Calu3 (cell line): ENCODE data around the gene INVS. TPM values are rescaled to one million over a fixed set of nuclear protein-coding genes. Genes with fewer than 3 reads are reported as not detected.
A peak's percentile ranks its signal among the peaks of the same experiment; 100 is the strongest.

Experiments
- BruUV-seq: library from RNA; stranded (reverse); fragments of 400-500 nt; replicated peaks from 2 replicates; lab custom pipeline; 2021; lab: Mats Ljungman, UMichigan
- CTCF ChIA-PET: fragments of 300-600 bp; sonication (Branson Sonifier 250); formaldehyde crosslinking; loops from one replicate; lab custom pipeline; 2022; ENCODE audit warnings: antibody characterized with exemption; lab: Charles Lee
- DNase-seq: peaks from one replicate; pipeline ENCODE4 v3.0.0; 2022
- H3K27ac Mint-ChIP-seq: one replicate; pipeline ENCODE4 v1.8.0; 2022; ENCODE audit warnings: mixed read lengths; ENCODE audit not compliant: unreplicated experiment
- H3K27me3 Mint-ChIP-seq: one replicate; pipeline ENCODE4 v1.8.0; 2022; ENCODE audit warnings: mixed read lengths; ENCODE audit not compliant: unreplicated experiment
- H3K36me3 Mint-ChIP-seq: one replicate; pipeline ENCODE4 v1.8.0; 2022; ENCODE audit warnings: mild to moderate bottlenecking, moderate library complexity, mixed read lengths; ENCODE audit not compliant: insufficient read depth, unreplicated experiment
- H3K4me1 Mint-ChIP-seq: one replicate; pipeline ENCODE4 v1.8.0; 2022; ENCODE audit warnings: mild to moderate bottlenecking, low read depth, mixed read lengths; ENCODE audit not compliant: unreplicated experiment
- H3K4me3 Mint-ChIP-seq: one replicate; pipeline ENCODE4 v1.8.0; 2022; ENCODE audit warnings: mild to moderate bottlenecking, low read depth, moderate library complexity, mixed read lengths; ENCODE audit not compliant: unreplicated experiment
- H3K9me3 Mint-ChIP-seq: one replicate; pipeline ENCODE4 v1.8.0; 2022; ENCODE audit warnings: low read depth, mixed read lengths; ENCODE audit not compliant: unreplicated experiment
- intact Hi-C: fragments of 100-400 bp; cut with micrococcal nuclease; formaldehyde crosslinking; loops from one replicate; pipeline ENCODE4 v1.10.0; 2022; ENCODE audit not compliant: unreplicated experiment
- total RNA-seq: library from RNA; stranded (reverse); gene quantifications from 2 replicates; pipeline ENCODE4 v1.2.3, GENCODE V29; 2022
- TF ChIP-seq, protein P1 (sequence below): fragments of 200-600 bp; IDR thresholded peaks from one replicate; pipeline ENCODE4 v1.8.0; 2022; ENCODE audit warnings: antibody characterized with exemption; ENCODE audit not compliant: unreplicated experiment

INVS gene
- total RNA-seq, 1 experiment from 2014 or later: 12.4 TPM

DNA sequence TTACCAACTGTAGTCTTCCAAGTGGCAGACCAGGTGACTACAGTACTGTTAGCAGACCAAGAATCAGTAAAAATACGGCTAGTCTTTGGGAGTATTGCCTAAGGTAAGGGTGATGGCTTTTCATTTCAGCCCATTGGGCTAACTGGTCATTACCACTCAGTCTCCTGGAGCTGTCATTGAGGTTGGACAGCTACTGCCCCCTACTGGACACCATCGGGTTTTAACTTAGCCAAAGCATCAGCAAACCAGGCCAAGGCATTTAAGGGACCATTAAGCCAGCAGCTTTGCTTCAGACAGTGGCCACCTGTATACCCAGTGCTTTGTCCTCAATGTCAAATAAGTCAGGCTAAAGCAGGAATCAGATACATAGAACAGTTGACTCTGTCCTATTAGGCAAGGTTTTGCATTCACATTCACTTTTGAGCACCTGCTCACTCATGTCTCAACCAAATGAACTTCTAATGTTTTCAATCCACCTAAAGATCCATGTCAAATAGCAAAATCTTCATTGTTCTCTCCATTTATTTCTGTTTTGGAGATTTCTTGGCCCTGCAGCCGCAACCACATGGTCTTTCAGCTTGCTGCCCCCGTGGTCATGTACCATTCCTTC is 117.2 kb downstream of the INVS start:
- intact Hi-C loops: no loop called here
- TF ChIP-seq, protein P1, sequence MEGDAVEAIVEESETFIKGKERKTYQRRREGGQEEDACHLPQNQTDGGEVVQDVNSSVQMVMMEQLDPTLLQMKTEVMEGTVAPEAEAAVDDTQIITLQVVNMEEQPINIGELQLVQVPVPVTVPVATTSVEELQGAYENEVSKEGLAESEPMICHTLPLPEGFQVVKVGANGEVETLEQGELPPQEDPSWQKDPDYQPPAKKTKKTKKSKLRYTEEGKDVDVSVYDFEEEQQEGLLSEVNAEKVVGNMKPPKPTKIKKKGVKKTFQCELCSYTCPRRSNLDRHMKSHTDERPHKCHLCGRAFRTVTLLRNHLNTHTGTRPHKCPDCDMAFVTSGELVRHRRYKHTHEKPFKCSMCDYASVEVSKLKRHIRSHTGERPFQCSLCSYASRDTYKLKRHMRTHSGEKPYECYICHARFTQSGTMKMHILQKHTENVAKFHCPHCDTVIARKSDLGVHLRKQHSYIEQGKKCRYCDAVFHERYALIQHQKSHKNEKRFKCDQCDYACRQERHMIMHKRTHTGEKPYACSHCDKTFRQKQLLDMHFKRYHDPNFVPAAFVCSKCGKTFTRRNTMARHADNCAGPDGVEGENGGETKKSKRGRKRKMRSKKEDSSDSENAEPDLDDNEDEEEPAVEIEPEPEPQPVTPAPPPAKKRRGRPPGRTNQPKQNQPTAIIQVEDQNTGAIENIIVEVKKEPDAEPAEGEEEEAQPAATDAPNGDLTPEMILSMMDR: no peak

DNA sequence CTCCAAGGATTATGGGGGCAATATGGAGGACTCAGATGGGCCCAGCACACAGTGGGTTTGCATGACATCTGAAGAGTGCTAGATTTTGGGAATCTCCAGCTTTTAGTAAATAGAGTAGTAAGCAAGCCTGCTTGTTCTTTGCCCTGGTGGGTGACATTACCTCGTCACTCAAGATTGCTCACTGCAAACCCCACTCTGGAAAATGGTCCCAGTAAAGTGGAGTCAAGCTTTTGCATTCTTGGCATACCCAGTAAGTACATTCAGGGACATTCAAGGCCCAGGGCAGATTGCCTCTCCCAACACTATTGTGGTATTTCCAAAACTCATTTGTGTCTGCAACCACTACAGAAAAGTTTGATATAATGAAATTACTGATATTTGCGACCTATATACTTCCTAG is 118.5 kb downstream of the INVS start:
- CTCF ChIA-PET: no interaction called here
- no peak overlapping the region for H3K4me3 Mint-ChIP-seq
- no peaks in the 10 kb centered on the region for H3K27me3 Mint-ChIP-seq
- no peak overlapping the region for H3K27ac Mint-ChIP-seq
- TF ChIP-seq, protein P1: no peak
- H3K4me1 Mint-ChIP-seq: no peaks in the 10 kb centered on the region
- intact Hi-C loops: no loop called here
- BruUV-seq: no TSS peak
- H3K9me3 Mint-ChIP-seq: no peaks in the 10 kb centered on the region
- H3K36me3 Mint-ChIP-seq: no peaks in the 10 kb centered on the region
- DNase-seq: no peak

More for the DNA sequence above, 117.2 kb downstream of the INVS start:
- DNase-seq: peak; percentile 42
- no peaks in the 10 kb centered on the region for H3K4me1 Mint-ChIP-seq
- no peak overlapping the region for H3K27ac Mint-ChIP-seq
- H3K4me3 Mint-ChIP-seq: no peak overlapping the region
- H3K27me3 Mint-ChIP-seq: no peaks in the 10 kb centered on the region
- CTCF ChIA-PET: no interaction called here
- H3K36me3 Mint-ChIP-seq: no peaks in the 10 kb centered on the region
- no peaks in the 10 kb centered on the region for H3K9me3 Mint-ChIP-seq
- BruUV-seq: no TSS peak

DNA sequence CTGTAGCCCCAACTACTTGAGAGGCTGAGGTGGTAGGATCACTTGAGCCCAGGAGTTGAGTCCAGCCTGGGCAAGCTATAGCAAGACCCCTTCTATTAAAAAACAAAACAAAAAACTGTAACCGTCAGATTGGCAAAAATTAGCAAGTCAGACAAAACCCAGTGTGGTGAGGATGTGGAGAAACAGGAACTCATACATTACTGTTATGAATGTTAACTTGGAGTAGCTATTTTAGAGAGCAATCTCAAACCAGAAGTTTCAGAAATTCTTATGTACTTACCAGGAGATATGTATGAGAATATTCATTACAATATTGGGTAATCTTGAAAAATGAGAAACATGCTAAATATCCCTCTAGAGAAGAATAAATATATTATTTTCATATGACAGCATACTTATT is 120.3 kb downstream of the INVS start:
- DNase-seq: no peak
- H3K27me3 Mint-ChIP-seq: no peaks in the 10 kb centered on the region
- intact Hi-C loops: no loop called here
- BruUV-seq: no TSS peak
- CTCF ChIA-PET: no interaction called here
- H3K4me1 Mint-ChIP-seq: no peaks in the 10 kb centered on the region
- H3K36me3 Mint-ChIP-seq: no peaks in the 10 kb centered on the region
- no peak overlapping the region for H3K27ac Mint-ChIP-seq
- TF ChIP-seq, protein P1: no peak
- no peaks in the 10 kb centered on the region for H3K9me3 Mint-ChIP-seq
- H3K4me3 Mint-ChIP-seq: no peak overlapping the region

DNA sequence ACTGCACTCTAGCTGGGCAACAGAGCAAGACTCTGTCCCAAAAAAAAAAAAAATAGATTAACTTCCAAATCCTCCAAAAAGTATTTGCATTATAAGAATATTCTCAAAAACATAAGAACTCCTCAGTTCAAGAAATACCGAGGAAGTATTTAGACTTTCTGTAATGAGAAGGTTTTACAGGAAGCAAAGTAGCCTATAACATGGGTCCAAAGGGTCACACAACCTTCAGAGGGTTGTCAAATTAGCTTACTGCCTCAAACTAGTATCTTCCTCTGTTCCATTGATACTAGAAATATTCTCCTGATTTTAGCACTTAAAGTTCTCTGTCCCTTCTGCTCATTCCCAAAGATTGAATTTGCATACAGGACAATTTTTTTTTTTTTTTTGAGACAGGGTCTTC is 121.9 kb downstream of the INVS start:
- TF ChIP-seq, protein P1: no peak
- DNase-seq: no peak
- Mint-ChIP-seq H3K27ac (no peak overlapping the region), H3K36me3 (no peaks in the 10 kb centered on the region), H3K9me3 (no peaks in the 10 kb centered on the region), H3K27me3 (no peaks in the 10 kb centered on the region), H3K4me1 (no peaks in the 10 kb centered on the region), H3K4me3 (no peak overlapping the region)
- no TSS peak for BruUV-seq
- CTCF ChIA-PET: no interaction called here
- intact Hi-C loops: no loop called here
